Measurements from ENCODE around the gene DCST2.
A peak's percentile ranks its signal among the peaks of the same experiment; 100 is the strongest.

DCST2 gene

DNA sequence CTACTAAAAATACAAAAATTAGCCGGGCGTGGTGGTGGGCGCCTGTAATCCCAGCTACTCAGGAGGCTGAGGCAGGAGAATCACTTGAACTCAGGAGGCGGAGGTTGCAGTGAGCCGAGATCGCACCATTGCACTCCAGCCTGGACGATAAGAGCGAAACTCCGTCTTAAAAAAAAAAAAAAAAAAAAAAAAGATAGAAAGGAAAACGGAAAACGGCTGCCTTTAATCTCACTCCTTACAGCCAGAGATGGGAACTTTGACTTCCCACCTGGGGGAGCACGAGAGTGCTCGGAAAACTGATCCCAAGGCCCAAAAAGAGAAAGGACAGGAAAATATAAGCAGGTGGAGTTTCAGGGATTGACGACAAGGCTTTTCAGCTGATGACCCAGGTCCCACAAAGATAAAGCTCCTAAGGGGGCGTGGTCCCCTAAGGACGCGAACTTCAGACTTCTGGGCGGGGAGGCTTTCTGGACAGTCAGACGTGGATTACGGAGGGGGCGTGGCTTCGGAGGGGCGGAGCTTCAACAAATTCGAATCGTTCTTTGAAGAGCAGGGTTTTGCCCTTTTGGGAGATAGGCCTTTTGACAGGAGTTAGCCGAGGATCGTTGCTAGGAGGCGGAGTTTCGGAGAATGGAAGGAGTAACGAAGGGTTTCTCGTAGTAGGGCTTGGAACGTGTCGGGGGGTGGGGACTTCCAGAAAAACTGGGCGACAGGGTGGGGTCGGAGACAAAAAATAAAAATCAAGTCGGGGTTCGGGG lies 60.1 kb downstream of the DCST2 start:
- DNase-seq, result peak; percentile 91

GRCh38 chr1:154972517-154973343 lies 60.9 kb downstream of the DCST2 start:
- DNase-seq, result no peak

DNA sequence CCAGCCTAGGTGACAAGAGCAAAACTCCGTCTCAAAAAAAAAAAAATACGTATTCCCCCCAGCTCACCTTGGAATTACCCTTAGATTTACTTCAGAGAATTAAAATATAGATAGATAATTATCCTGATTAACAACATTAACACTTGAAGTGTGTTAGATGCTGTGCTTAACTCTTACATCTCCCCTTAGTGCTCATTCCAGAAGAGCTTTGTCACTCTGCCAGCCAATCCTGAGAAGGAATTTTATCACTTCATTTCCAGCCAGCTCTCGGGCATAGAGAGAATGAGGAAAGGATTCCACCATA lies 61.4 kb downstream of the DCST2 start:
- DNase-seq, result no peak

- no peak for DNase-seq
Measured at GRCh38 chr1:154971341-154971998, 62.1 kb downstream of the DCST2 start.

DNA sequence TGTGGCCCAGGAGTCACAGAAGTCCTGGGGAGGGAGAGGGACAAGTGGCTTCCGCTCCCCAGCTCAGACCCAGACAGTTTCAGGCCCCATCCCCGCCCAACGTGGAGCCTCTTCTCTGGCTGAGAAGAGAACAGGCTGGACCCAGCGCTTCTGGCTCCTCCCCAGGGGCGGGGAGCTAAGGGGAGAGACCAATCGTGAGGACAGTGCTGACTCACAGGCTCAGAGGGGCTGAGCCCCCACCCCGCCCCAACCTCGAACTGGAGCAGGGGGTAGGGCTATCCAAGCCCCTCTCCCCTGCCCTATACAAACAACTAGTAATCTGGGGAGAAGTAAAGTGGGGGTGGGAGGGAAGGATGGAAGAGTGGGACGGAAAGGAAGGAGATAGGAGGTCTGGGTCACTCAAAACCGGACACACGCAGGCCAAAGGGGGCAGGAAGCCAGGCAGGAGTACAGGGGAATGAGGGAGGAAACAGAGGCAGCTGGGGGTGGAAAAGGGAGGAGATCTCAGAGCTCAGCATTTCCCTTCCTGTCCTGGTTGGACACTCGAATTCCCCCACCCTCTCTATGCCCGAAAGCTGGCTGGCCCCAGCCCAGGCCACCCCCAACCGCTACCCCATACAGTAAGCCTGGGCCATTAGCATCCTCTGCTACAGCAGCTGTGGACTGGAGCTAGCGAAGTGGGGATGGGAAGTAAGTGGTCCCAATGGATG lies 62.8 kb downstream of the DCST2 start, which contains the start of gene SHC1:
Gene SHC1 (minus strand): TSS at position 117 of the 710 bp plus-strand sequence. CDS start 221 bp downstream, outside the sequence.
- DNase-seq, result no peak

- no peak for DNase-seq
Measured at GRCh38 chr1:154969860-154970452, 63.6 kb downstream of the DCST2 start.

DNA sequence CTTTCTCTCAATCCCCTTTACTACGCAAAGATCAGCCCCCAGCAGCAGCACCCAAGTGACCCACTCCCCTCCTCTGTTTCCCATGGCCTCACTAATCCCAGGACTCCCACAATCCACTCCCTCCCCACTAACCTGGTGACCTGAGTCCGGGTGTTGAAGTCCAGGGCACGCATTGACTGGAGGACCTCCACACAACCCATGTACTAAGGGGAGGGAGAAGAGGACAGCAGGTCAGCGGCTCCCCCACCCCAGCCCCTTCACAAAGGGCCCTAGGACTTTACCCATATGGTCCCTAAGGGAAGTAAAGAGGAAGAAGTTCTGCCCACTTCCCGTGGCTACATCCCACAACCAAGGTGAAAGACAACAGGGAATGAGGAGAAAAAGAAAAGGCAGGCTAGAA lies 64.3 kb downstream of the DCST2 start:
- no peak for DNase-seq

- no peak for DNase-seq
Measured at GRCh38 chr1:154968731-154969130, 64.8 kb downstream of the DCST2 start.

Data from activated CD8-positive, alpha-beta memory T cell treated with anti-CD3 and anti-CD28 coated beads, Interleukin-2, amount 50 U/mL, for 4 hours (primary cell).